GM13976 (cell line): ENCODE measurements around the gene SNX27.

ENCODE experiments used
- DNase-seq: peaks from one replicate; pipeline ENCODE4 v3.0.0; 2012; ENCODE audit warnings: low spot score
- in situ Hi-C: fragments of 300-500 bp; cut with MboI; formaldehyde crosslinking; loops from one replicate; pipeline ENCODE4 v1.12.0; 2022; ENCODE audit warnings: low sequenced_read_pairs, mixed read lengths, inconsistent platforms; ENCODE audit not compliant: unreplicated experiment
- TF ChIP-seq, protein P1 (sequence below): IDR thresholded peaks from 2 replicates; pipeline ENCODE4 v1.5.1; 2012; ENCODE audit warnings: borderline replicate concordance, mild to moderate bottlenecking; ENCODE audit not compliant: insufficient read depth; ENCODE audit errors: extremely low read depth, missing control alignments, control extremely low read depth

The SNX27 gene

DNA sequence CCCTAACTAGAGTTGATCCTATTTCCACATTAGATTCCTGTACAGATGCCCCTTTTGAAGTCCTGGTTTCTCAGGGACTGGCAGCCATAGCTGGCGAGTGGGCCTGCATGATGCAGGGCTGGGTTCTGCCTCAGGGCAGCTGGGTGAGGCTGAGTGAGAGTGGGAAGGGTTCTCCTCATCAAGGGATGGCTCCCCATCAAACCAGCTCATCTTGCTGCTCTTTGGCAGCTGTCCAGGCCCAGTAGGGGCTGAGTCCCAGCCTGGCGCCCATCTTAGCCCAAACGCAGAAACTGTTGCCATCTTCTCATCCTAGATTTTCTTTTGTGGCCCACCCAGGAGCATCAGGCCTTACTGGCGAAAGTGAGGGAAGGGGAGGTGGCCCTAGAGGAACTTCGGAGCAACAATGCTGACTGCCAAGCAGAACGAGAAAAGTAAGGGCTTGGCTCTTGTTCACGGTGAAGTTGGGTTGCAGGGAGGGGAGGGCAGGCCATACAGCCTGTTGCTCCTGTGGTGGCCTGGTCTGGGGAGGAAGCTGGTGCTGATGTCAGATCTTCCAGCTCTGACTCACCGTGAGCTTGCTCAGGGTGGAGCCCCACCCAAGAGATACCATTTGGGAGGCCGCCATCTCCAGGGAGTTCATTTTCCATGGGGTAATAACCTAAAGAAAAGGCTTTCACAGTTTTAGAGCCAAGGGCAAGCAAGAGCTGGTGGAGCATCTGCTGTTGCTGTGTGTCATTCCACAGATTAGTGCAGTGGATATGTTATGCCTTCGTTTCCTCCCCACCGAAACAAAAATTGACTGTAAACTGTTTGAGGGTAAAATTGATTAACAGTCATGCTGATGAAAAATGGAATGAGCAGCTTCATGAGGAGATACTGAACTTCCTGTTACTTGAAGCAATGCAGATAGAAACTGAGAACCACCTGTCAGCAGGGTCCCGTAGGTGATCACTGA is 37.0 kb upstream of the SNX27 start:
- TF ChIP-seq, protein P1, sequence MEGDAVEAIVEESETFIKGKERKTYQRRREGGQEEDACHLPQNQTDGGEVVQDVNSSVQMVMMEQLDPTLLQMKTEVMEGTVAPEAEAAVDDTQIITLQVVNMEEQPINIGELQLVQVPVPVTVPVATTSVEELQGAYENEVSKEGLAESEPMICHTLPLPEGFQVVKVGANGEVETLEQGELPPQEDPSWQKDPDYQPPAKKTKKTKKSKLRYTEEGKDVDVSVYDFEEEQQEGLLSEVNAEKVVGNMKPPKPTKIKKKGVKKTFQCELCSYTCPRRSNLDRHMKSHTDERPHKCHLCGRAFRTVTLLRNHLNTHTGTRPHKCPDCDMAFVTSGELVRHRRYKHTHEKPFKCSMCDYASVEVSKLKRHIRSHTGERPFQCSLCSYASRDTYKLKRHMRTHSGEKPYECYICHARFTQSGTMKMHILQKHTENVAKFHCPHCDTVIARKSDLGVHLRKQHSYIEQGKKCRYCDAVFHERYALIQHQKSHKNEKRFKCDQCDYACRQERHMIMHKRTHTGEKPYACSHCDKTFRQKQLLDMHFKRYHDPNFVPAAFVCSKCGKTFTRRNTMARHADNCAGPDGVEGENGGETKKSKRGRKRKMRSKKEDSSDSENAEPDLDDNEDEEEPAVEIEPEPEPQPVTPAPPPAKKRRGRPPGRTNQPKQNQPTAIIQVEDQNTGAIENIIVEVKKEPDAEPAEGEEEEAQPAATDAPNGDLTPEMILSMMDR = no peak
- in situ Hi-C loops = no loop called here
- no peak for DNase-seq

DNA sequence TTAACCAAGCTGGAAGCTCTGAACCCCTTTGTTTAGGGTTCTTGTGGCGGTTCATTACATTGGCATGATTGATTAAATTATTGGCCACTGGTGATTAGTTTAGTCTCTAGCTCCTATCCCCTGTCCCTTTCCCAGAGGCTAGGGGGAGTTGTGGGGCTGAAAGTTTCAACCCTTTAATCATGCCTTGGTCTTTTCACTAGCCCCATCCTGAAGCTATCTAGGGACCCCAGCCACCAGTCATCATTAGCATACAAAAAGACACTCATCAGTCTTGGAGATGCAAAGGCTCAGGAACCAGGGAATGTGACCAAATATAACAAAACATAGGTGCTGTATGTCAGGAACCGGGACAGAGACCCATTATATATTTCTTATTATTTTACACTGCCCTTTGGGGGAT is 34.7 kb upstream of the SNX27 start:
- in situ Hi-C loops = no loop called here
- TF ChIP-seq, protein P1 = no peak

DNA sequence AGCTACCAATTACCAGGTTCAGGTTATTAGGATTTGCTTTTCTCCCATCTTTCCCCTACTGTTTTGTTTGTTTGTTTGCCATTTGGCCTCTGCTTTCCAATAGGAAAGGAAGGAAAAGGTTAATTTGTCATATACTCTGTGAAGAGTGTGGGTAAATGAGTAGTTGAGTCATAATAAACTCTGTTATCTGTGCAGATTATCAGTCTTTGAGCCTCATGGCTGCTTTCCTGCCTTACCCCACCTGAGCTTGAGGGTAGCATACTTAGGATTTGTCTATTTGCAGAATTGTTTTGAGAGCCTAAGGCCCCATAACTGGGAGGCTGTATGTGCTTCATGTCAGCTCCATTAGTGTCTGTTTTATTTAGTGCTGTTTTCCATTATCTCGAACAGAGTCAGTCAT is 32.9 kb upstream of the SNX27 start:
- DNase-seq = no peak
- TF ChIP-seq, protein P1 = no peak
- in situ Hi-C loops = no loop called here

More for the DNA sequence above, 34.7 kb upstream of the SNX27 start:
- no peak for DNase-seq

DNA sequence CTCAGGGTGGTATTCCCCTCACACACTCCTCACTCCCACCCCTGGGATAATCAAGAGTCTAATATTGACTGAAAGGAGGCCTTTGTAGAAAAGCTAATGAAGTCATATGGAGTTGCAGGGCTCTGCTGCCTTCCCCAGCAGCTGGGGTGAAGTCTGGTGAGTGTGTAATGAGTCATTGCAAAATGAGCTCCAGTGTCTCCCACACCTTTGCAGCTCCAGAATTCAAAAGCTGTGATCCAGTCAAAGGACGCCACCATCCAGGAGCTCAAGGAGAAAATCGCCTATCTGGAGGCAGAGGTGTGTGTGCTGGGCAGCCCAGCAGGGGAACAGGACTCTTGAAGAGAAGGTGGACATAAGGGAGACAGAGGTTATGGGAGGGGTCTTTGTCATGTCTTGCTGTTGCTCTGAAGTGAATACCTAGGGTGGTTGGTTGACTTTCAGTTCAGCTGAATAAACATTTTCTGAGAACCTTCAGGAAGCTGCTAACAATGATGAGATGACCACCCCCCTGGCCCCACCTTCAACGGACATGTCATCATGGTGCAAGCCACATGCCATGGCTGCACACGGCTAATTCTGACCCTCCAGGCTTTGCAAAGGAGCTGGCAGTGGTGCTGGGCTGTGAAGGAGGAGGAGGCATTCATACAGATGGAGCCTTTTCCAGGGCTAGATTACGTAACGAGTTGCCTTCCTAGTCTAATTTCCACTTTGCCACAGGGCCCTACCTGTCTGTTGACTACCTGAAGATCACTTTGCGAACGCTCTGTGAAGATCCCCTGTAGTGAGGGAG is 32.2 kb upstream of the SNX27 start:
- TF ChIP-seq, protein P1 = no peak
- in situ Hi-C loops = no loop called here
- no peak for DNase-seq

DNA sequence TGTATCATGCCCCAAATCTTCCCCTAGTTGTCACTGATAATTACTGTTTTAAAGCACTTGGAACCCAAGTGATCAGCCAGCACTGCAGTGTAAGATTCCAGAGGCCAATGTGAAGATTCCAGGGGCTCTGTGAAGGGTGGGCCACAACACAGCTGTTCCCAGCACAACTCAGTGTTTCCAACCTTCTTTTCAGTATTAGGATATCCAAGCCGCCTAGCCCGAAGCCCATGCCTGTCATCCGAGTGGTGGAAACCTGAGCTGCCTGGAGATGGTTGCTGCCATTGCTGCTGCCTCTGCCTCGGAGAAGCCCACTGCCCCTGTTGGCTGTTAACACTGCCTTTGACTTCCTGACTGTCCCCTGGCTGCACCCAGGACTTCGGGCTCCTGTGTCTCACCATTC is 30.4 kb upstream of the SNX27 start:
- DNase-seq = no peak
- in situ Hi-C loops = no loop called here
- TF ChIP-seq, protein P1 = no peak

DNA sequence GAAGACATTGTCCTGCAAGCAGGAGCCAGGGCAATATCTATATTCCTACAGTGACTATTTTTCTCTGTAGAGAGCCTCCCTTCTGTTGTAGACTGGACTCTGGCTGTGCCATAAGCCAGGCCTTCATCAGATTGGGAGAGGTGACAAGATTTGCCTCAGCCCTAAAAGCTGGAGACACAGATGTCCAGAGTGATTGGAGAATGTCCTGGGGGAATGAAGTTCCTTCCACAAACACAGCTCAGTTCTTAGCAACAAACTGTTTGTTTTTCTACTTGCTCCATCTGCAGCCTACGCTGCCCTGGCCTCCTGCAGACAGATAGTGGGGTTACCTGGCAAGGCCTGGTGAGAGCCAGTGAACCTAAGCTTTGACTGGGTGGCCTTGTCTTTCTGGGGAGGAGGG is 29.9 kb upstream of the SNX27 start:
- DNase-seq = no peak
- TF ChIP-seq, protein P1 = no peak
- in situ Hi-C loops = no loop called here
